T-helper 17 cell (primary cell): ENCODE measurements around the gene SLC22A7. TPM values are rescaled to one million over a fixed set of nuclear protein-coding genes. Genes with fewer than 3 reads are reported as not detected.

Source experiments
- ATAC-seq: fragments of 150-1000 bp; cut with Tn5 transposase; 2 replicates; pipeline ENCODE4 v1.10.0; 2021; ENCODE audit warnings: mild to moderate bottlenecking, moderate library complexity
- DNase-seq, 3 donors: peaks; one replicate each; pipeline versions ENCODE4 v3.0.0 to v3.0.0-alpha.2; 2020 to 2021
- H3K9me3 ChIP-seq: one replicate; pipeline ENCODE4 v1.7.0; 2013; ENCODE audit warnings: low read length, mild to moderate bottlenecking; ENCODE audit not compliant: control insufficient read depth, poor library complexity, severe bottlenecking
- H3K27ac Mint-ChIP-seq: one replicate; pipeline ENCODE4 v1.8.0; 2022; ENCODE audit warnings: mild to moderate bottlenecking, moderate library complexity, mixed read lengths
- H3K27me3 Mint-ChIP-seq: one replicate; pipeline ENCODE4 v1.8.0; 2022; ENCODE audit warnings: mixed read lengths
- H3K36me3 Mint-ChIP-seq: one replicate; pipeline ENCODE4 v1.8.0; 2022; ENCODE audit warnings: low read depth, mixed read lengths
- H3K4me1 Mint-ChIP-seq: one replicate; pipeline ENCODE4 v1.8.0; 2022; ENCODE audit warnings: mild to moderate bottlenecking, mixed read lengths
- H3K4me3 Mint-ChIP-seq: one replicate; pipeline ENCODE4 v1.8.0; 2022; ENCODE audit warnings: mild to moderate bottlenecking, moderate library complexity, mixed read lengths
- total RNA-seq, 4 donors: library from RNA in 2 of 4; stranded (reverse) in 2 of 4; gene quantifications; one replicate each; pipeline ENCODE4 v1.2.3 and lab custom pipeline; 2022 to 2026

The SLC22A7 gene
- total RNA-seq, 2 donors from 2014 or later: not detected

DNA sequence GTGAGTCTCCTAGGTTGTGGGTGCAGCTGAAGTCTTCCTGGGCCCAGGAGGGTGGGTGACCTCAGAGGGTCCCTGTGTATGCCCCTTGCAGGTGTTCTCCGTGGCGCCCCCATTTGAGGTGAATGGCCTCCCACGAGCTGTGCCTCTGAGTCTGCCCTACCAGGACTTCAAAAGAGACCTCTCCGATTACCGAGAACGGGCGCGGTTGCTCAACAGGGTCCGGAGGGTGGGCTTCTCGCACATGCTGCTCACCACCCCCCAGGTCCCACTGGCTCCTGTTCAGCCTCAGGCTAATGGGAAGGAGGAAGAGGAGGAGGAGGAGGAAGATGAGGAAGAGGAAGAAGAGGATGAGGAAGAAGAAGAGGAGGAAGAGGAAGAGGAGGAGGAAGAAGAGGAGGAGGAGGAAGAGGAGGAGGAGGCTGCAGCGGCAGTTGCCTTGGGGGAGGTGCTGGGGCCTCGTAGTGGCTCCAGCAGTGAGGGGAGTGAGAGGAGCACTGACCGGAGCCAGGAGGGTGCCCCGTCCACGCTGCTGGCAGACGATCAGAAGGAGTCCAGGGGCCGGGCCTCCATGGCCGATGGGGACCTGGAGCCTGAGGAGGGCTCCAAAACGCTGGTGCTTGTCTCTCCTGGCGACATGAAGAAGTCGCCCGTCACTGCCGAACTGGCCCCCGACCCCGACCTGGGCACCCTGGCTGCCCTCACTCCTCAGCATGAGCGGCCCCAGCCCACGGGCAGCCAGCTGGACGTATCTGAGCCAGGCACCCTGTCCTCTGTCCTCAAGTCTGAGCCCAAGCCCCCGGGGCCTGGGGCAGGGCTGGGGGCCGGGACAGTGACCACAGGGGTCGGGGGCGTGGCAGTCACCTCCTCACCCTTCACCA is 15.2 kb upstream of the SLC22A7 start:
- Mint-ChIP-seq H3K27ac (no peak overlapping the region), H3K27me3 (peaks cover 52% of the 10 kb centered on the region)
- no peak for DNase-seq

GRCh38 chr6:43283514-43283901 is 14.6 kb upstream of the SLC22A7 start:
- no peak for DNase-seq
- Mint-ChIP-seq H3K4me1 (peaks cover 4% of the 10 kb centered on the region), H3K4me3 (no peak overlapping the region), H3K36me3 (peaks cover 4% of the 10 kb centered on the region), H3K27ac (no peak overlapping the region), H3K27me3 (peaks cover 47% of the 10 kb centered on the region)
- H3K9me3 ChIP-seq: no peaks in the 10 kb centered on the region
- no peak for ATAC-seq

More for the DNA sequence above, 15.2 kb upstream of the SLC22A7 start:
- no peak for ATAC-seq
- H3K9me3 ChIP-seq: no peaks in the 10 kb centered on the region
- Mint-ChIP-seq H3K36me3 (peaks cover 4% of the 10 kb centered on the region), H3K4me3 (no peak overlapping the region), H3K4me1 (peaks cover 4% of the 10 kb centered on the region)

DNA sequence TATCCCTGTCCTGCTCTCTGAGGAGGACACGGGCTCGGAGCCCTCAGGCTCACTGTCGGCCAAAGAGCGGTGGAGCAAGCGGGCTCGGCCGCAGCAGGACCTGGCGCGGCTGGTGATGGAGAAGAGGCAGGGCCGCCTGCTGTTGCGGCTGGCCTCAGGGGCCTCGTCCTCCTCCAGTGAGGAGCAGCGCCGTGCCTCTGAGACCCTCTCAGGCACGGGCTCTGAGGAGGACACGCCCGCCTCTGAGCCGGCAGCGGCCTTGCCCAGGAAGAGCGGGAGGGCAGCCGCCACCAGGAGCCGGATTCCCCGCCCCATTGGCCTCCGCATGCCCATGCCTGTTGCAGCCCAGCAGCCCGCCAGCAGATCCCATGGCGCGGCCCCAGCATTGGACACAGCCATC is 14.2 kb upstream of the SLC22A7 start:
- H3K4me3 Mint-ChIP-seq: no peak overlapping the region
- no peak for ATAC-seq
- H3K27me3 Mint-ChIP-seq: peaks cover 46% of the 10 kb centered on the region

GRCh38 chr6:43284991-43285781 is 12.9 kb upstream of the SLC22A7 start:
- DNase-seq: no peak
- H3K4me3 Mint-ChIP-seq: no peak overlapping the region
- H3K27me3 Mint-ChIP-seq: peaks cover 46% of the 10 kb centered on the region
- peaks cover 4% of the 10 kb centered on the region for H3K36me3 Mint-ChIP-seq
- ATAC-seq: no peak
- H3K27ac Mint-ChIP-seq: no peak overlapping the region
- H3K9me3 ChIP-seq: no peaks in the 10 kb centered on the region
- peaks cover 4% of the 10 kb centered on the region for H3K4me1 Mint-ChIP-seq

More for the DNA sequence above, 14.2 kb upstream of the SLC22A7 start:
- DNase-seq: no peak
- Mint-ChIP-seq H3K27ac (no peak overlapping the region), H3K36me3 (peaks cover 4% of the 10 kb centered on the region), H3K4me1 (peaks cover 4% of the 10 kb centered on the region)
- H3K9me3 ChIP-seq: no peaks in the 10 kb centered on the region

- peaks cover 39% of the 10 kb centered on the region for H3K27me3 Mint-ChIP-seq
- H3K9me3 ChIP-seq: no peaks in the 10 kb centered on the region
- ATAC-seq: no peak
- no peak overlapping the region for H3K27ac Mint-ChIP-seq
- DNase-seq: no peak
- no peaks in the 10 kb centered on the region for H3K36me3 Mint-ChIP-seq
- no peaks in the 10 kb centered on the region for H3K4me1 Mint-ChIP-seq
- no peak overlapping the region for H3K4me3 Mint-ChIP-seq
Measured at GRCh38 chr6:43285832-43286231, 12.2 kb upstream of the SLC22A7 start.

- Mint-ChIP-seq H3K4me1 (no peaks in the 10 kb centered on the region), H3K36me3 (no peaks in the 10 kb centered on the region), H3K27me3 (peaks cover 32% of the 10 kb centered on the region), H3K27ac (no peak overlapping the region), H3K4me3 (no peak overlapping the region)
- no peaks in the 10 kb centered on the region for H3K9me3 ChIP-seq
- DNase-seq: no peak
- ATAC-seq: no peak
Measured at GRCh38 chr6:43286456-43286979, 11.5 kb upstream of the SLC22A7 start.

DNA sequence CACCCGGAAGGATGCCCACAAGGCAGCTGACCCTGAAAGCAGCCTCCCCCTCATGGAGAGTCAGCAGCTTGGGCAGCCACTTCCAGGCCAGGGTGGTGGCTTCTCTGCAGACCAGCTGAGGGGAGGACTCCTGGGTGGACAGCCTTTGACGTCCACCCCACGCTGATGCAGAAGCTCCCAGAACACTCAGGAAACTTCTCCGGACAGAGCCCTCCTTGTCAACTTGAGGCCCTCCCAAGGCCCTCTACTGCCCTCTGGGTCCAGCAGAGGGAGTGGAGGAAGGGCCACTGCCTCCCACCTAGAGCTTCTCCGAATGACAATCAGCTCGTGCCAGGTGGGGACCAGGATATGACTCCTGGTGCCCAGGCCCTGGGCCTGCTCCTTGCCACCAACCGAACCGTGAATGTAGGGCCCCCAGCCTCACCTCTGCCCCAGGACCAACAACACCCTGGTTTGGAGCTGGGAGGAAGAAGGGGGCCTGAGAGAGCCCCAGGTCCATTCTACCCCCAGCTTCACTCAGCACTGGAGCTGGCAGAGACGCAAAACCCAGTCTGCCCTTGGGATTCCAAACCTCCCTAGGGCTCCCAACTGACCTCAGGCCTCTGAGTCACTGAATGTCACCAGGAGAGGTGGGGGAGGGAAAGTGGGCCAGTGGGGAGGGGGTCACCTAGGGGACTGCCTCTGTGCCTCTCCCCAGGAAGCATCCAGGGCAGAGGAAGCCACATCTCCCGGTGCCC is 10.9 kb upstream of the SLC22A7 start:
- H3K4me3 Mint-ChIP-seq: no peak overlapping the region
- no peaks in the 10 kb centered on the region for H3K36me3 Mint-ChIP-seq
- ATAC-seq: no peak
- no peak overlapping the region for H3K27ac Mint-ChIP-seq
- H3K27me3 Mint-ChIP-seq: peaks cover 27% of the 10 kb centered on the region
- DNase-seq: no peak
- no peaks in the 10 kb centered on the region for H3K4me1 Mint-ChIP-seq
- H3K9me3 ChIP-seq: no peaks in the 10 kb centered on the region

- H3K9me3 ChIP-seq: no peaks in the 10 kb centered on the region
- H3K36me3 Mint-ChIP-seq: no peaks in the 10 kb centered on the region
- peaks cover 23% of the 10 kb centered on the region for H3K27me3 Mint-ChIP-seq
- H3K4me1 Mint-ChIP-seq: no peaks in the 10 kb centered on the region
- no peak overlapping the region for H3K4me3 Mint-ChIP-seq
- H3K27ac Mint-ChIP-seq: no peak overlapping the region
- no peak for DNase-seq
- ATAC-seq: no peak
Measured at GRCh38 chr6:43287717-43288679, 10.1 kb upstream of the SLC22A7 start.

- DNase-seq (no peak), ATAC-seq (no peak)
- no peaks in the 10 kb centered on the region for H3K4me1 Mint-ChIP-seq
- no peak overlapping the region for H3K27ac Mint-ChIP-seq
- H3K9me3 ChIP-seq: no peaks in the 10 kb centered on the region
- H3K27me3 Mint-ChIP-seq: peaks cover 22% of the 10 kb centered on the region
- H3K36me3 Mint-ChIP-seq: no peaks in the 10 kb centered on the region
- H3K4me3 Mint-ChIP-seq: no peak overlapping the region
Measured at GRCh38 chr6:43290339-43290904, 7.6 kb upstream of the SLC22A7 start.

- DNase-seq (no peak), ATAC-seq (no peak)
- no peak overlapping the region for H3K4me3 Mint-ChIP-seq
- H3K27me3 Mint-ChIP-seq: peaks cover 17% of the 10 kb centered on the region
- H3K4me1 Mint-ChIP-seq: no peaks in the 10 kb centered on the region
- H3K9me3 ChIP-seq: no peaks in the 10 kb centered on the region
- H3K36me3 Mint-ChIP-seq: no peaks in the 10 kb centered on the region
- no peak overlapping the region for H3K27ac Mint-ChIP-seq
Measured at GRCh38 chr6:43290905-43291355, 7.1 kb upstream of the SLC22A7 start.

DNA sequence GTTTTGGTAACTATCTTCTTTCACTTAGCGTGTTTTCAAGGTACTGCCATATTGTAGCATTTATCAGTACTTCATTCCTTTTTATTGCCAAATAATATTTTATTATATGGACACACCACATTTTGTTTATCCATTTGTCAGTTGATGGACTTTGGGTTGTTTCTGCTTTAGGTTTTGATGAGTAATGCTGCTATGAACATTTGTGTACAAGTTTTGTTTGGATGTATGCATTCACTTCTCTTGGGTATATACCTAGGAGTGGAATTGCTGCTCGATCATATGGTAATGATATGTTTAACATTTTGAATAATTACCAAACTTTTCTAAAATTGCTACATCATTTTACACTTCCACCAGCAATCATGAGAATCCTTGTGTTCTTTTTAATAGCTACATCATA is 6.4 kb upstream of the SLC22A7 start:
- Mint-ChIP-seq H3K36me3 (no peaks in the 10 kb centered on the region), H3K4me3 (no peak overlapping the region), H3K27me3 (peaks cover 13% of the 10 kb centered on the region), H3K4me1 (no peaks in the 10 kb centered on the region), H3K27ac (no peak overlapping the region)
- ATAC-seq (no peak), DNase-seq (no peak)
- H3K9me3 ChIP-seq: no peaks in the 10 kb centered on the region

GRCh38 chr6:43292341-43292740 is 5.7 kb upstream of the SLC22A7 start:
- H3K27ac Mint-ChIP-seq: no peak overlapping the region
- H3K4me1 Mint-ChIP-seq: no peaks in the 10 kb centered on the region
- H3K27me3 Mint-ChIP-seq: peaks cover 7% of the 10 kb centered on the region
- no peaks in the 10 kb centered on the region for H3K9me3 ChIP-seq
- no peak for DNase-seq
- ATAC-seq: no peak
- no peak overlapping the region for H3K4me3 Mint-ChIP-seq
- H3K36me3 Mint-ChIP-seq: no peaks in the 10 kb centered on the region
